HG02885 (cell line): ENCODE data around the gene CXCL5.

ENCODE experiments used
- ATAC-seq: cut with Tn5 transposase; IDR thresholded peaks from one replicate; pipeline ENCODE4 v1.9.1; 2021; ENCODE audit warnings: mild to moderate bottlenecking; ENCODE audit not compliant: unreplicated experiment, poor library complexity

Gene CXCL5

DNA sequence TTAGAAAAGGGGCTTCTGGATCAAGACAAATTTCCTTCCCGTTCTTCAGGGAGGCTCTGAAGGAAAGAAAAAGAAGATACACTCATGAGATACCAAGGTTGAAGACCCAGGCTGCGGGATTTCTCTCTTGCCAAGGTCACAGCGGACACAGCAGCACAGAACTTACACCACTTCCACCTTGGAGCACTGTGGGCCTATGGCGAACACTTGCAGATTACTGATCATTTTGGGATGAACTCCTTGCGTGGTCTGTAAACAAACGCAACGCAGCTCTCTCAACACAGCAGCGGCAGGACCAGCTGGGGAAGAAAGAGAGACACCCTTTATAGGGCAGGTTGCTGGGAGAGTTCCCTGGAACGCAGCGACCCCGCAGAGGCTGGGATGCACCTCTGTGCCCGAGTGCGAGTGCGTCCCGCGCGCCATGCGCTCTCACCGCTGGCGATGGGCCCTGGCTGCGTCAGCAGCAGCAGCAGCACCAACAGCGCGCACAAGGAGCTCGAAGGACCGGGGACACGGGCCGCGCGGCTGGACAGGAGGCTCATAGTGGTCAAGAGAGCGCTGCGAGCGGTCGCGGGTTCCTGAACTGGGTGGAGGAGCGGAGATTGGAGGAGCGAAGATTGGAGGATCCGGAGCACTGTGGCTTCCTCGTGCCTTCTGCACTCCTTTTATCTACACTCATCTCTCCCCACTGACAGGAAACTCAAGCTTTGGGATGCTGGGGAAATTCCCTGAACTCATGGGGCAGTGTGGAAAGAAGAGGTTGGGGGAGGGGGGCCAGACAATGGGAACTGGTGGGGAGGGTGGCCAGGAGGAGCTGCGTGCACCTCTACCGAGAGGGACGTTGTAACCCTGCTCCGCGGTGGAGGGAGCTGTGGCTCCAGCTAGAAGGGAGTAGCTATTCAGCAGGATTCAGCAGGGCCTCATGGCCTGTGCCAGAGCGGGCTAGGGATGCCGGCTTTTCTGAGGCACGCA lies at the start of gene CXCL5:
Gene CXCL5 (minus strand): TSS at position 638 of the 972 bp plus-strand sequence. CDS start 96 bp downstream, at position 542.
- no peak for ATAC-seq

- ATAC-seq = no peak
These were observed 48.7 kb upstream of the CXCL5 start for GRCh38 chr4:74047152-74047551.

GRCh38 chr4:74045772-74046171 lies 47.3 kb upstream of the CXCL5 start:
- ATAC-seq = no peak

GRCh38 chr4:74045247-74045646 lies 46.8 kb upstream of the CXCL5 start:
- ATAC-seq = no peak

DNA sequence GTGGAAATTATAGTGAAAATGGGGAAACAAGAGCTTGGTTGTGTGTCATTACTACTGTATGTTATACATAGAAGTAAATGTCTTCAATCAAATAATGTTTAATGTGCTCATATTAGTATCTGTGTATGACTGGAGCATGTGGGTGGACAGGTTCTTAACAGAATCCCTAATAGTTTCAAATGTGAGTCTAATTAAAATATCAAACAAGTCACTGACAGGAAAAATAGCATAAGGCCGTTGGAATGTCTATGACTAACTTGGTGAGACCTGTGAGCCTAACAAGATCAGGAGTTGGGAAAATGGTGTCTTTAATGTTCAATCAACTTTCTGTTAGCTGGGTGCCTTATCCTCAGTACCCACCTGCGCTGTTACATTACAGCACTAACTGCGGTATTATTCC lies 46.2 kb upstream of the CXCL5 start:
- ATAC-seq = no peak

GRCh38 chr4:74042681-74043080 lies 44.2 kb upstream of the CXCL5 start:
- ATAC-seq = no peak

- ATAC-seq = no peak
These were observed 42.9 kb upstream of the CXCL5 start for GRCh38 chr4:74041418-74041817.

DNA sequence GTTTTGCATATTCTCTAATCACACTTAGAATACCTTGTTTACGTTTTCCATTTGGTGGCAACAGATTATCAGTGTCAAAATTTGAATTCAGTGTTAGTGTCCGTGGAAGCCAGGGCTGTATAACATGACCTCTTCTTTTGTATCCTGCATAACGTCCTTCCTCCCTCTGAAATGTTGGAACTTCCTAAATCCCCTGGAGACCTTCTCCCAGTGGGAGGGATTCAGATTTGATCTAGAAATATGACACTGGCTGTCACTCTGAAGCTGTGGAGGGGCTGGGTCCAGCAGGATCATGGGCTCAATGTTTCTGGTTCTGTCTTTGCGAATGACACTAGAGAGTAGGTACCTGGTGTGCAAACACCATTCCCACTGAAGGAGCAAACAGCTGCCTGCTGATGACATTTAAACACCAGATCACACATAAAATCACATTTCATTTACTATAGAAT lies 40.9 kb upstream of the CXCL5 start:
- peak; percentile 10 for ATAC-seq

GRCh38 chr4:74038425-74039314 lies 40.2 kb upstream of the CXCL5 start, which contains the start of gene CXCL3:
CXCL3 (minus strand) TSS chr4:74038689; CDS start chr4:74038611, 78 bp downstream.
- peak; percentile 53 for ATAC-seq

GRCh38 chr4:74038086-74038424 lies 39.6 kb upstream of the CXCL5 start:
- no peak for ATAC-seq

GRCh38 chr4:74037076-74037955 lies 38.8 kb upstream of the CXCL5 start:
- ATAC-seq = no peak

DNA sequence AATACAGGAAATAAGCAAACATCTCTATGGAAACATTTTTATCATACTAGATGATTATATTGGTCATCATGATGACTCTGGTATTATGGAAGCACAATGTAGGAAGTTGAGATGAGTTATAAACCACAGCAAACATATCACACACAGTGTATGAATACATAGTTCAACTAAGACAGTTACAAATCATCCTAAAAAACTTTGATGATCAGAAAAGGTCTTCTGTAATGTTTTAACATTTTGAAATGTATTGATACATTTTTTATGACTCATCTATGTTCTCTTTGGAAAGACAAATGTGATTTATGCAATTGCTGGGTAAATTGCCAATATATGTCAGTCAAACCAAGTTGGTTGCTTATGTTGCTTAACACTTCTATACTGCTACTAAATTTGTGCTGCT lies 35.3 kb upstream of the CXCL5 start:
- ATAC-seq = no peak

DNA sequence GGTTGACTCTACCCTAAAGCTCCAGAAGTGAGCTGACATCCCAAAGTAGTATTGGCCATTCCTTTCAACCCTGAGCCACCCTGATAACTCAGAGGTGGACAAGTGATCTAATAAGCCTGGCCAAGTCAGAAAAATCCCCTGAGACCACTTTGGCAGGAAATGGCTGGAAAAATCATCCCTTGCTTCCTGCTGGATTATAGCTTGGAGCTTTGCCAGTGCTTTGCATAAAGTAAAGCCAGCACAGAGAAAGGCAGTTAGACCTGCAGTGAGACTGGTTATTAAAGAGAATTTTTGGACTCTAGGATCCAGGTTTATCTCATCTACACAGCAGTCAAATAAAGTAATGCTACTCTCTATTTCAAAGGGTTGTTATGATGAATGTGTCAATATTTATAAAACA lies 33.6 kb upstream of the CXCL5 start:
- no peak for ATAC-seq

- no peak for ATAC-seq
These were observed 33.1 kb upstream of the CXCL5 start for GRCh38 chr4:74031576-74031975.

DNA sequence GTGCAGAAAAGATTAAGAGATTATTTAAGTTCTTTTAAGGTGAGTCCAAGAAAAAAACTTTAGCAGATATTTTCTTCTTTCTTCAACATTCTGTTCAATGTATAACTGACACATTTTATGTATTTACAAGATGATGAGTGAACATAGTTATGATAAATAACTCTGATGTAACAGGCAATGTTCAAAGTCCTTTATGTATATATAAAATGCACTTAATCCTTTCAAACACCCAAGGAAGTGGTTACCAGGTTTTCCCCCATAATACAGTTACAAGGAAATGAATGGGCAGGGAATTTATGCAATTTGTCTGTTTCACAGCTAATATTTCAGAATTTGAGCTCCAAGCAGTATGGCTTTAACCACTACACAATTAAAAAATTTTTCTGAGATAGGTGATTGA lies 31.8 kb upstream of the CXCL5 start:
- ATAC-seq = no peak

GRCh38 chr4:74028504-74028903 lies 30.0 kb upstream of the CXCL5 start:
- ATAC-seq = no peak

- ATAC-seq = no peak
These were observed 25.2 kb upstream of the CXCL5 start for GRCh38 chr4:74023709-74024108.

DNA sequence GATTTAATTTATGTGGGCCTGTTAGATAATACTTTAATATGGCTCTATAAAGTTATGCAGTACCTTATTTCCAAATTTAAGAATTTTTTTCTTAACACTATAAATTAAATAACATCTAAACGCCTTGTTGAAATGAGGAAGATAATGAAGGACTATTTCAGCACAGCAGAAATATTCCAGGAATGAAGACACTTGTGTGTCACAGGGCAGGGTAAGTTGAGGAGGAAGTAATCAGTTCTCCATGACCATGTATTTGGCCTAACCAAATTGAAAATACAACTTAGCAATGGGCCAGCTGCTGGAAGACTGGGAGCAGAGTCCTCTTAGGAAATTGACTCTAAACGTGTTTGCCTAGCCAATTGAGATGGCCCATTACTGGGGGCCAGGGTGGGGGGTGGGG lies 23.1 kb upstream of the CXCL5 start:
- ATAC-seq = no peak

GRCh38 chr4:74018771-74019170 lies 20.3 kb upstream of the CXCL5 start:
- no peak for ATAC-seq

GRCh38 chr4:74018116-74018515 lies 19.6 kb upstream of the CXCL5 start:
- ATAC-seq = no peak
